ENCODE measurements around the gene SAMD1.
A peak's percentile ranks its signal among the peaks of the same experiment; 100 is the strongest.

The SAMD1 gene

DNA sequence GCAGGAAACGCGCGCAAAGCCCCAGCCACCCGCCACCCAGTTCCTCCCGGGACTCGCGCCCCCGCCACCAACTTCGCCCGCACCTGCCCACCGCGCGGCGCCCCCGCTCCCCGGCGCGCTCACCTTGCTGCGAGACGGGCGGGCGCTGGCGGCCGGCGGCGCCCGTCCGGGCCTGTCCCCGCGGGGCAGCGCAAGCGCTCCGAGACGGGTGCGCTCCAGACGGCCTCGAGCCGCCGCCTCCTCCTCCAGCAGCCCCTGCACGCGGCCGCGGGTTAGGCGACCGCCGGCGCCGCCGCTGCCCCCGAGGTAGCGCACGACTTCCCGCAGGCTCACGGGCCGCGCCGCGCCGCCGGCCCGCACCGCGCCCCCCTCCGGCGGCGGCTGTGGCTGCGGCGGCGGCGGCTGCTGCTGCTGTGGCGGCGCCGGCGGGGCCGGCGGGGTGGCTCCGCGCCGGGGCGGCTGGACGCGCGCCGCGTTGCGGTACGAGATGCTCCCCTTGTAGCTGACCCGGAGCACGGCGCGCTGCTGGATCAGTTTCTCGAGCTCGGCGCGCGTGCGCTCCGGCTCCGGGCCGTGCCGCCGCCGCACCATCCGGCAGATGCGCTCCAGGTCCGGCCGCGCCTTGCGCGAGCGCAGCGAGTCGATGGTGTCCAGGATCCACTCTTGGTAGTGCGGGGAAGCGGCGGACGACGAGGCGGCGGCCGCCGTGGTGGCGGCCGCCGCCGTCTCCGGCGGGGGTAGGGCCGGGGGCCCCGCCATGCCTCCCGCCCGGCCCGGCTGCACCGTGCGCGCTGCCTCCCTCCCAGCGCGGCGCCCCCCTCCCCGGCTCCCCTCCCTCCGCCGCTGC, 666 bp downstream of the SAMD1 start:
- peak; percentile 47 for DNase-seq (ENCODE audit: low spot score)

DNA sequence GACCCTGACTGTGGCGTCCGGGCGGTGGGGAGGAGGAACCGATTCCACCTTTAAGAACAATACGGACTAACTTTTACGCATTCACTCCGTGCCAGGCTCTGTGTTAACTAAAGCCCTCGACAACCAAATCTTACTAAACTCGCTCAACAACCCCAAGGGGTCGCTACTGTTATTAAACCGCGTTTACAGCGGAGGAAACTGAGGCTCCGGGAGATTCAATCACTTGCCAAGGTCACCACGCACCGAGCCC, 1.2 kb downstream of the SAMD1 start:
- no peak for DNase-seq (ENCODE audit: low spot score)

DNA sequence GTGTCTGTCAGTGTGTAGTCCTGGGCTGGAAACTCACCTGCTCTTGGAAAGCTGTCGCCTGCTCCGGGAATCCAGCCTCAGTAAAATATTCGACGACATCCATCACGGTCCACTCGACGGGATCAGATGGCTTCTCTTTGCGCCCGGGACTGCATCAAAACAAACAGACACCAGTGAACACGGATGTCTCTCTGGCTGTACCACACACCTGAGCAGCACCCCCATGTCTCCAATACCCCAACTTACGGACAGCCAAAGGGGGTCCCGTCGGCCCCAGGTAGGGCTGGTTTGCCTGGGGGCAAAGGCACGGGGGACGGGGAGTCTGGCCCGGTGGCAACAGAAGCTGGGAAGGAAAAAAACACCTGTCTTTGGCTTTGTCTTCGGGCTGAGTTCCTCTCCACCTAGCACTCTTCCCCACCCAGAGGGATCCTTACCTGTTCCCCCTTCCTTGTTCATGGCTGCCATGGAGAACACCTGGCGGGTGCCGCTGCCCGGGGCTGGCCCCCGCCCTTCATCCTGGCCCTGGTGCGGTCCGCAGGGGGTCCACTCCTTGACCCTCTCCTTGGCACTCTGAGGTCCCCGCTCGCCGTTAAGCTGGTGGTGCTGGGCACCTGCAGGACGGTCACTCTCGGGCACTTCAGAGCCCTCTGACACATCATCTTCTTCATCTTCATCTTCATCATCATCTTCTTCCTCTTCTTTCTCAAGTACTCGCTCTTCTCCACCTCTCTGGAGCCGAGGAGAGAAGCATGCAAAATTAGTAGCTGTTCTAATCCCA, 1.7 kb downstream of the SAMD1 start:
- no peak for DNase-seq (ENCODE audit: low spot score)

DNA sequence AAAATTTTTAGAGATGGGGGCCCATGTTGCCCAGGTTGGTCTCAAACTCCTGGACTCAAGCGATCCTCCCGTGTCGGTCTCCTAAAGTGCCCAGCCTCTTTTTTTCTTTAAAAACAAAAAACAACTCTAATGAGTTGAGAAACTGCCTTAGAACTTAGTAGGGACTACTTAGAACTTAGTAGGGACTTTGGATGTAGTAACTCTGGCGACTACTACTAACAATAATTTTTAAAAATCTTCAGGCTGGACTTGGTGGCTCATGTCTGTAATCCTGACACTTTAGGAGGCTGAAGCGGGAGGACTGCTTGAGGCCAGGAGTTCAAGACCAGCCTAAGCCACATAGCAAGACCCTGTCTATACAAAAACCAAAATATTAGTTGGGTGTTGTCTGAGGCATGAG, 4.5 kb downstream of the SAMD1 start:
- no peak for DNase-seq (ENCODE audit: low spot score)

DNA sequence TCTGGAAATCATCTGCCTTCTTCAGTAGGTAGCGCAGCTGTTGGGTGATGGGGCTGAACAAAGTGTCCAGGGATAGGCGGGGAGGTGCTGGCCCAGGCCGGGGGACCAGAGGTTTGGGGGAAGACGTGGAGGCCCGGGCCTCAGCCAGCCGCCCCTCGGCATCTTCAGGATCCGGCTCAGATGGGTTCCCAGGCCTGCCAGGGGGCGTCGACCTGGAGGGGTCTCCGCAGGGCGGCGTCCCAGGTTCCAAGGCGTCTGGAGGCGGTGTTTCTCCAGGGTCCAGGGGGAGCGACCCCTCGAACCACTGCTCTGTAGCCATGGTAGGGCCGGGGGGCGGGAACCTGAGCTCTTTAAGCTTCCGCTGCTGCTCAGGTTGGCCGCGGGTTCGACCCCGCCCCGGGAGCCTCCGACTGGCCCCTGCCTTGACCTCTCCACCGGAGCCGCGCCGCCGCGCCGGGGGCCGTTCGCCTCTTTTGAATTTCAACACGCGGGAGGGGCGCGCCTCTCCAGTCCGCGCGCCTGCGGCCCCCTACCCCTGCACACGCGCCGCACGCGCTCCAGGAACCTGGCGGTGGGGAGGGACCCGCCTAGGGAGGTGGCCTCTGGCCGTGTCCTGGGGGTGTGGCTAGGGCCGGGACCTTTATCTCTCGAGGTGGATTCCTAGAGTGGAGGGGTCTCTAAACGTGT, 5.1 kb downstream of the SAMD1 start, which contains the start of gene C19orf67:
C19orf67 (minus strand) TSS at position 475 of the 687 bp plus-strand sequence; CDS start at position 319, 156 bp downstream.
- no peak for DNase-seq (ENCODE audit: low spot score)

DNA sequence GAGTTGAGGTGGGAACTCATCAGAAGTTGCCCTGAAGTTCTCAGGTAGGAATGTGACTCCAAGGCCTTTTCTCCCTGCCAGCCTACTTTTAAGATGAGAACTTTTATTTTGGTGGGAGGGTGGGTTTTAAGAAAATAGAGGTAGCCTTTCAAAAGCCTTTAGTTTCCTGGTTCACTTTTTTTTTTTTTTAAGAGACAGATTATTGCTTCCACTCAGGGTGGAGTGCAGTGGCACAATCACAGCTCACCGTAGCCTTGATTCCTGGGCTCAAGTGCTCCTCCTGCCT, 7.9 kb downstream of the SAMD1 start:
- no peak for DNase-seq (ENCODE audit: low spot score)

DNA sequence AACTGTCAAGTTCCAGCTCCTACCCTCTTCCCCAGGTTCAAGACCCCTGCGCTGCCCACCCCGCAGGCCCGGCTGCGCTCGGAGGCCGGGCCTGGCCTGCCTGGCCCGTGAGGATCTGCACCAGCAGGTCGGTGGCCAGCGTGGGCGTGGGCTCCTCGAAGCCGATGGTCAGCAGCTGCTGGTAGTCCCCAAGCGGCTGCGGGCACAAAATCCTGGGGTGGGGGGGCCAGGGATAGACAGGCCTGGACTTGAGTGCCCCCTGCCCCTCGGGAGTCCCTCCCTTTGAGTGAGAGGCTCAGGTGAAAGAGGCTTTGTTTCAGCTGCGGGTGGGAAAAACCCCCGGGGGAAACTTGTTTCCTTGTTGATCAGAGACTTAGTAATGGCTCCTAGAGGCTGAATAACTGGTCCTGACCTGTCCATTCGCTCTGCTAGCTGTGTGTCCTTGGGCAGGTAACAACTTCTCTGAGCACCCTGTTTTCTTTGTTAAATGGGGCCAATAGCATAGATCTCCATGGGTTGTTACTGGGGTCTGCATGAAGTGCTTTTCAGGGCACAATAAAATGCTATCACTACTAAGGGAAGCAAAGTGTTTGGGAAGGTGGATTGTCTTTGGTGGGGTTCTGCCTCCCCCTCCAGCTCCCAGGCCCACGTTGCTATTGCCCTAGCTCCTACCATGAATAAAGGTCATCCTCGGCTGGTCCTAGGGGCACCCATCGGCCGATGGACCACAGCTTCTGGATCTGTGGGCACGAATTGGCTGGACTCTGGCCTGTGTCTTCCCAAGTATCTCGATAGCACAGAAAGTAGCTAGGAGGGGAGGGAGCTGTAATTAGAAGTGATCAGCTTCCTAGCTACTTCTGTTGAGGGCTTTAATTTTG, 8.5 kb downstream of the SAMD1 start:
- no peak for DNase-seq (ENCODE audit: low spot score)

DNA sequence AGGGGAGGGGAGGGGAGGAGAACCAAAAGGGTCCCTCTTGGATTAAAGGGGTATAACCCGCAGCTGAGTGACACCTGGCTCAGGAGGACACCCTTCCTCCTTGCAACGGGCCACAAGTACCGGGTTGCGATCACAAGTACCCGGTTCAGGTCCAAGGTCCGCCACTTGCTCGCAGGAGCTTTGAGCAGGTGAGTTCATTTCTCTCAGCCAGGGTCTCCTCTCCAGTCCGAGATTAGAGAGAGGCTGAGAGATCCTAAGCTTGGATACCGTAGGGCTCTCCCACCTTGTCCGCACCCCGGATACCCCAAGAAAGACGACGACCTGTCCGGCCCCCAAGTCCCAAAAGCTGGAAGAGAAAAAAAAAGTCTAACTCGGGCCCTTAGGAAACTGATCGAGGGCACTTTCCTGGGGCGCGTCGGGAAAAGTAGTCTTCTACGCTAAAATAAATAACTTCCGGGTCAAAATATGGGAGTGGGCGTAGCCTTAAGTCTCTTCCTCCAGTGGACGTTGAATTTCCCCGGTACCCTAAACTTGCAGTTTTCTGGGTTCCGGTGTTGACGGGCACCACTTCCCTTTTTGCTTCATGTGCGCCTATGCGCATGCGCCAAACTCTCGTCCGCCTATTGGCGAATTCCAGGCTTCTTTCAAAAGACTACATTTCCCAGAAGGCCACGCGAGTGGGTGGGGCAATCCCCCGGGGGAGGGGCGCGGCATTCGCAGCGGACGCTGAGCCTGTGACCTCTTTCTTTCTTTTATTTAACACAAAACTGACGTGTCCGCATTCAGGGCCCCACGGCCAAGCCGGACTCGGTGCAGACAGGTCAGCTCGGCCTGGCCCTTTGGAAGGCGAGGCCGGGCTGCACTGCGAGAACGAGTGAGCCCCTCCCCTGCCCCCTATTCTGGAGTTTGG, 9.4 kb downstream of the SAMD1 start:
- peak; percentile 100 for DNase-seq (ENCODE audit: low spot score)

DNA sequence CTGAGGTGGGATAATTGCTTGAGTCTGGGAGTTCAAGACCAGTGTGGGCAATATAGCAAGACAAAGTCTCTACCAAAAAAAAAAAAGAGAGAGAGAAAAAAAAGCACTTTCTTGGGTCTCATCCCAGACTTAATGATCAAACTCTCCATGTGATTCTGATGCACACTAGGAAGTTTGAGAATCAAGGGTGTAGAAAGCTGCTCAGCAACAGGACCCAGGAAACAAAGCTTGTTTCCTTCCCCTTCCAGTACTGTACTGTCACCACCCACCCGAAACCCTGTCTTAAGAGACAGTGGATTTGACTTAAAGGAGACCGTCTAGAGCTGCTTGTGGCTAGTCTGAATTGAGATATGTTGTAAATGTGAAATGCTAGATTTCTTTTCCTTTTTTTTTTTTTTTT, 12.1 kb downstream of the SAMD1 start:
- no peak for DNase-seq (ENCODE audit: low spot score)

DNA sequence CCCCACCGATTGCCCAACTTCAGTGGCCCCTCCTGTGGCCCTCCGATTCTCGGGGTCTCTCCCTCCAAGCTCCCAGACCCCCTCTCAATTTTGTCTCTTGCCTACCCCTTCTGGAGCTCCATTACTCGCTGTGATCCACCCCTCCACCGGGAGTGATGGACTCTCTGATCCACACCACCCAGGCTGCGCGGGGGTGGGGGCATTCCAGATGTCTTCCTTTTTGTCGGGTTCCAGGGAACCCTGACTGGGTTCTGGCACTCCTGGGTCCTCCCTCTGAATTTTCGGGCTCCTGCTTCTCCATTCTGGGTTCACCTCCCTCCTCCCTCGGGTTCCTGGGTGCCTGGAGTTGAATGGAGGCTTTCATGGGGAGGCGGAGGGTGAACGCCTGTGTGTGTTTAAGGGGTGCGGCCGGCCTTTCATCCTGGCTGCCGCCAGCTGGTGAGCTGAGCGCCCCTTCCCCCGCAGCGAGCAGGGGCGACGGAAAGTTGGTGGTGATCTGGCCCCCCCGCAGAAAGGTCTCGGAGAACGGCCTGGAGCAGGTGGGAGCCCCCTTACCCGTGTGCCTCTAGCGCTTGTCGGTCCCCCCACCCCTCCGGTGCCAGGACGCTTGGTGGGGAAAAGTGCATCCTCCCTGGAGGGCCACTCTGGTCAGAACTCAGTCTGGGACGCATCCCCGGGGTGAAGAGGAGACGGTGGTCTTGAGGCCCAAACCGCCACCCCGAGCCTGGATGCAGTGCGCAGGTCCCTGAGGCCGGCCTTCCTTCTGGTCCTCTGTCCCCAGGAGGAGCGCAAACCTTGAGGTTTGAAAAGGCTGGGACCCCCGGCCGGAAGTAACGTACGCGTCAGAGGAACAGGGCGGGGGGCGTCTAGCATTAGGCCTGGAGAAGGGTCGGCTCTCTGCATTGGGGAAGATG, 16.4 kb downstream of the SAMD1 start:
- peak; percentile 39 for DNase-seq (ENCODE audit: low spot score)

DNA sequence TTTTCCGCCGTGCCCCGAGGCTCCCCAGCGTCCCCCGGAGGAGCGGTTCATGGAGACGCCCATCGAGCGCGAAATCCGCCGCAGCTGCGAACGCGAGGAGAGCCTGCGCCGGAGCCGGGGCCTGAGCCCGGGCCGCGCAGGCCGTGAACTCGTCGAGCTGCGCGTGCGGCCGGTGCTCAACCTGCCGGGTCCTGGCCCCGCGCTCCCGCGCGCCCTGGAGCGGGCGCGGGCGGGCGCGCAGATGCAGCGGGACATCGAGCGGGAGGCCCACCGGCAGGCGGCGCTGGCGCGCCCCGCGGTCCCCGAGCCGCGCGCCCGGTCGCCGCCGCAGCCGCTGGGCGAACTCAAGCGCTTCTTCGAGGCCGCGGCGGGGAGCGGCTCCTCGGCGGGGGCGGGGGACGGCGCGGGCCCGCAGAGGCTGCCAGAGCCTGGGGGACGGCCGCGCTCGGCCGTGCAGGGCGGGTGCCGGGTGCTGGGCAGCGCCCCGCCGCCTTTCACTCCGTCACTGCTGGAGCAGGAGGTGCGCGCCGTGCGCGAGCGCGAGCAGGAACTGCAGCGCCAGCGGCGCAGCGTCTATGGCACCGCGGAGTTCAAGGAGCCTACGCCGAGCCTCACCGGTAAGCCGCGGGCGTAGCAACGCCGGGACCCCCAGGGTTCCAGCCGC, 17.2 kb downstream of the SAMD1 start:
- peak; percentile 78 for DNase-seq (ENCODE audit: low spot score)

DNA sequence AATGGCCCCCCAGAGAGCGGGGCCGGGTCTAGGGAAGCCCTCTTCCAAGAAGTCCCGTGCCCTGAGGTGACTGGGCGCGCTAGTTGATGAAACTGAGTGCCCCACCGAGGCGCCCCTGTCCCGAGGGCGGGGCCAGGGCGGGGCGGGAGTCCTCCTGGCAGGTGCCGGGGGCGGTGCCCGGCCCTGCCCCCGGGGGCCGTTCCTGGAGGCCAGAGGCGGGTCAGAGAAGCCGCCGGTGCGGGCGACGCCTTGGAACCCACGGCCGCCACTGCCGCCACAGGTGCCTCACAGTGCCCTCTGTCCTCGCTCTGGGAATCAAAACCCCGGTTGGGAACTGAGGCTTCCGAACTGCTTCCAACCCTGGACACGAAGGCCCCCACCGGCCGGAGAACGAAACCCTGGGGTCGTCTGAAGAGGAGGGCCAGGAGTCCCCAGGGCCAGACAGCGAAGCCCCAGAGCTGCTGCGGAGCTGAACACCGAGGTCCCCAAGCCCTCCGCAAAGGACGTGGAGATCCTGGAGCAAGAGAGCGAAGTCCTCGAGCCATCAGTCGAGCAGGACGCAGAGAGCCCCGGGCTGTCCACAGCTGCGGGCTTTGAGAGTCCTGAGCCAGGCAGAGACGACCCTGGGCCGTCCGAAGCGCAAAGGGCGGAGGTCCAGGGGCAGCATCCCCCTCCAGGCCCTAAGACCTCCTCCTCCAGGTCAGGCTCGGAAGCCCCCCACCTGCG, 17.9 kb downstream of the SAMD1 start, which contains the start of gene MISP3:
MISP3 (plus strand) TSS at position 252 of the 726 bp plus-strand sequence. CDS start 524 bp downstream, outside the sequence.
- peak; percentile 56 for DNase-seq (ENCODE audit: low spot score)

DNA sequence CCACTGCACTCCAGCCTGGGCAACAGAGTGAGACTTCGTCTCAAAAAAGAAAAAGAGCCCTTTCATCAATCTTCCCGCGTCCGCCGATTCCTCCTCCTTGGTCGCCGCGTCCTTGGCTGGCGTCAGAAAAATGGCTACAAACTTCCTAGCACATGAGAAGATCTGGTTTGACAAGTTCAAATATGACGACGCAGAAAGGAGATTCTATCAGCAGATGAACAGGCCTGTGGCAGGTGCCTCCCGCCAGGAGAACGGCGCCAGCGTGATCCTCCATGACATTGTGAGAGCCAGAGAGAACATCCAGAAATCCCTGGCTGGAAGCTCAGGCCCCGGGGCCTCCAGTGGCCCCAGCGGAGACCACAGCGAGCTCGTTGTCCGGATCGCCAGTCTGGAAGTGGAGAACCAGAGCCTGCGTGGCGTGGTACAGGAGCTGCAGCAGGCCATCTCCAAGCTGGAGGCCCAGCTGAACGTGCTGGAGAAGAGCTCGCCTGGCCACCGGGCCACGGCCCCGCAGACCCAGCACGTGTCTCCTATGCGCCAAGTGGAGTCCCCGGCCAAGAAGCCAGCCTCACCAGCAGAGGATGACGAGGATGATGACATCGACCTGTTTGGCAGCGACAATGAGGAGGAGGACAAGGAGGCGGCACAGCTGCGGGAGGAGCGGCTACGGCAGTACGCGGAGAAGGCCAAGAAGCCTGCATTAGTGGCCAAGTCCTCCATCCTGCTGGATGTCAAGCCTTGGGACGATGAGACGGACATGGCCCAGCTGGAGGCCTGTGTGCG, 20.1 kb downstream of the SAMD1 start:
- DNase-seq (ENCODE audit: low spot score), result no peak

DNA sequence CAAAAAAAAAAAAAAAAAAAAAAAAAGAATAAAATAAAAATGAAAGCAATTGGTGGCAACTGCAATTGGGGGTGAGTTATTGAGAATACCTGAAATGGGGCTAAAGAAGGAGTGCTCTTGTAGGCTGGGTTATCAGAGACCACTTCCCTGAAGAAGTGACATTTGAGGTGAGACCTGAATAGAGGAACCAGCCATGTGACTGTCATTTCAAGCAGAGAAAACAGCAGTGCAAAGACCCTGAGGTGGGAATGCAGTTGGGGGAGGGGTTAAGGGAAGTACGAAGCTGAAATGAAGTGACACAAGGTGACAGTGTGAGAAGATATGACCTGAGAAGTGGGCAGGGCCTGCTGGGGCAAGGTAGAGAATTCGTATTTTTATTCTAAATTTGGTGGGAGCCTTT, 24.4 kb downstream of the SAMD1 start:
- no peak for DNase-seq (ENCODE audit: low spot score)

DNA sequence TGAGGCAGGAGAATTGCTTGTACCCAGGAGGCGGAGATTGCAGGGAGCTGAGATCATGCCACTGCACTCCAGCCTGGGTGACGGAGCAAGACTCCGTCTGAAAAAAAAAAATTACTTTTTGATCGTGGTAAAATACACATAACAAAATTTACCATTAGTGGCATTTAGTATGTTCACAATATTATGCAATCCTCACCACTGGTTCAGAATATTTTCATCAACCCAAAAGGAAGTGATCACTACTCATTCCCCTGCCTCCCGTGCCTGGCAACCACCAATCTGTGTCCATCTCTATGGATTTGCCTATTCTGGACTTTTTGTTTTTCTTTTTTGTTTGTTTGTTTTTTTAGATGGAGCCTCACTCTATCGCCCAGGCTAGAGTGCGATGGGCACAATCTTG, 27.4 kb downstream of the SAMD1 start:
- DNase-seq (ENCODE audit: low spot score), result no peak

DNA sequence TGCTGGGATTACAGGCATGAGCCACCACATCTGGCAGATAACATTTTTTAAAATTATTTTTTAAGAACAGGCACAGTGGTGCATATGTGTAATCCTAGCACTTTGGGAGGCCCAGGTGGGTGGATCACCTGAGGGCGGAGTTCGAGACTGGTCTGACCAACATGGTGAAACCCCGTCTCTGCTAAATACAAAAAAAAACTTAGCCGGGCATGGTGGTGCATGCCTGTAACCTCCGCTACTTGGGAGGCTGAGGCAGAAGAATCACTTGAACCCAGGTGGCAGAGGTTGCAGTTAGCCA, 28.0 kb downstream of the SAMD1 start:
- DNase-seq (ENCODE audit: low spot score), result no peak

DNA sequence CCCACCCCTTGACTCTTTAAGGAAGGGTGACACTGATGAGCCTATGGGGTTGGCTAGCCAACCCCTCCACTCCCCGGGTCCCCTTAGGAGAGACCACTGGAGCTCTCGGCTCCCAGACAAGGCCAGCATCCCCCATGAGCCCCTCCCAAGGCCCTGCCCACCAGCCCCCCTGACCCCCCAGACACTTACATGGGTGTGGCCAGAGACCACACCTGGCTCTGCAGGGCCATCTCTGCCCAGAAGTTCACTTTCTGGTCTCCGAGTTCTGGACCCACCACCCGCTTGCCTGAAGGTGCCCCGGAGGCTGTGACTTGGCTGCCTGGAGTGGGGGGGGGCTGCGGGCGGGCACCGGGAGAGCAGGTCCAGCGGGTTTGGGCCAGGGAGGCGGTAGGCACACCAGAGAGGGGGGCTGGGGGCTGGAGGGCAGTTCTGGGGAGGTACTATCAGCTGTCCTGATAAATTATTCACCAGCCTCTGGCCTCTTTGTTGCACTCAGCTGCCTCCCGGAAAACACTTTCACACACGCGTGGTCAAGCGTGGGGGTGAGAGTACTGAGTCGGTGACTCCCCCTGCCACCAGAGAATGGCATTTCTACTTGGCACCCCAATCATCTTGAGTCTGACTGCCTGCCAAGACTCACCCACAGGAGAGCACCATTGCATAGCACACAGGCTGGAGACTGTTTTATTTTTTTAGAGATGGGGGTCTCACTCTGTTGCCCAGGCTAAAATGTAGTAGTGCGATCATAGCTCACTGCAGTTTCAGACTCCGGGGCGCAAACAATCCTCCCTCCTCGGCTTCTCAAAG, 28.6 kb downstream of the SAMD1 start, which contains the start of gene PALM3:
PALM3 (minus strand) TSS at position 326 of the 807 bp plus-strand sequence; CDS start at position 230, 96 bp downstream.
- DNase-seq (ENCODE audit: low spot score), result no peak
